IMR-90 (cell line): ENCODE measurements around the gene COPZ1. TPM values are rescaled to one million over a fixed set of nuclear protein-coding genes. Genes with fewer than 3 reads are reported as not detected.

ENCODE experiments used
- ATAC-seq: fragments of 200-7000 bp; cut with Tn5 transposase; 2 replicates; pipeline ENCODE4 v1.9.1; 2020; ENCODE audit warnings: low read depth, mild to moderate bottlenecking, moderate library complexity
- BruUV-seq: library from RNA; stranded (reverse); fragments of 400-500 nt; replicated peaks from 2 replicates; lab custom pipeline; 2021; lab: Mats Ljungman, UMichigan
- CTCF ChIA-PET: fragments of 300-600 bp; formaldehyde crosslinking; extraction: SDS; loops from one replicate; lab custom pipeline; 2021; ENCODE audit warnings: antibody characterized with exemption; lab: Yijun Ruan, JAX
- POLR2A ChIA-PET: fragments of 300-600 bp; sonication (Branson Sonifier 250); formaldehyde crosslinking; loops from one replicate; lab custom pipeline; 2022; ENCODE audit warnings: antibody characterized with exemption; ENCODE audit not compliant: unreplicated experiment; lab: Charles Lee
- DNase-seq: peaks from one replicate; pipeline ENCODE4 v3.0.0; 2013
- H2AFZ ChIP-seq: replicated peaks from 2 replicates; pipeline ENCODE3; 2013; ENCODE audit warnings: low read length, mild to moderate bottlenecking; ENCODE audit not compliant: poor library complexity
- H2AK5ac ChIP-seq: 2 replicates; pipeline ENCODE4 v1.6.1; 2013; ENCODE audit warnings: low read depth, low read length, inconsistent platforms
- H2AK9ac ChIP-seq: replicated peaks from 2 replicates; pipeline ENCODE3; 2013; ENCODE audit warnings: mild to moderate bottlenecking, low read depth, low read length, moderate library complexity; ENCODE audit not compliant: poor library complexity
- H2BK120ac ChIP-seq: 2 replicates; pipeline ENCODE4 v1.6.1; 2013; ENCODE audit warnings: low read depth, low read length, inconsistent platforms
- H2BK15ac ChIP-seq: 3 replicates; pipeline ENCODE4 v1.6.1; 2013; ENCODE audit warnings: low read depth, low read length, inconsistent platforms
- H2BK20ac ChIP-seq: 2 replicates; pipeline ENCODE4 v1.6.1; 2013; ENCODE audit warnings: low read depth, mild to moderate bottlenecking, inconsistent platforms, low read length, moderate library complexity
- H2BK5ac ChIP-seq: 2 replicates; pipeline ENCODE4 v1.6.1; 2013; ENCODE audit warnings: mild to moderate bottlenecking, low read depth, low read length, inconsistent platforms; ENCODE audit not compliant: poor library complexity, severe bottlenecking
- H3K14ac ChIP-seq: replicated peaks from 2 replicates; pipeline ENCODE4 v1.6.1; 2013; ENCODE audit warnings: low read depth, low read length, inconsistent platforms
- H3K18ac ChIP-seq: 2 replicates; pipeline ENCODE4 v1.6.1; 2013; ENCODE audit warnings: low read depth, low read length, control low read depth
- H3K23ac ChIP-seq: 2 replicates; pipeline ENCODE4 v1.6.1; 2013; ENCODE audit warnings: low read depth, low read length, inconsistent platforms
- H3K27ac ChIP-seq: 2 replicates; pipeline ENCODE4 v1.5.1; 2013; ENCODE audit warnings: mild to moderate bottlenecking, control low read depth, low read length; ENCODE audit not compliant: insufficient read depth
- H3K27me3 ChIP-seq: 2 replicates; pipeline ENCODE4 v1.6.1; 2013; ENCODE audit warnings: low read length; ENCODE audit not compliant: control insufficient read depth, insufficient read depth
- H3K36me3 ChIP-seq: 2 replicates; pipeline ENCODE4 v1.6.1; 2013; ENCODE audit warnings: low read length, mixed read lengths; ENCODE audit not compliant: control insufficient read depth, insufficient read depth
- H3K4ac ChIP-seq: 2 replicates; pipeline ENCODE4 v1.6.1; 2013; ENCODE audit warnings: low read depth, low read length, inconsistent platforms
- H3K4me1 ChIP-seq: 2 replicates; pipeline ENCODE4 v1.6.1; 2013; ENCODE audit warnings: low read length, mixed read lengths; ENCODE audit not compliant: control insufficient read depth, insufficient read depth
- H3K4me2 ChIP-seq: 2 replicates; pipeline ENCODE4 v1.6.1; 2013; ENCODE audit warnings: low read depth, mild to moderate bottlenecking, control low read depth, low read length, moderate library complexity
- H3K4me3 ChIP-seq: 2 replicates; pipeline ENCODE4 v1.5.1; 2013; ENCODE audit warnings: low read depth, mild to moderate bottlenecking, control low read depth, low read length, moderate library complexity; ENCODE audit not compliant: insufficient read depth
- H3K56ac ChIP-seq: 2 replicates; pipeline ENCODE4 v1.6.1; 2013; ENCODE audit warnings: low read length, inconsistent platforms; ENCODE audit not compliant: insufficient read depth; ENCODE audit errors: extremely low read depth
- H3K79me1 ChIP-seq, 2 experiments: 2 replicates each; pipeline ENCODE4 v1.6.1; 2013; ENCODE audit warnings: low read length in 2 of 2, inconsistent platforms in 1 of 2, low read depth in 1 of 2
- H3K9ac ChIP-seq: 2 replicates; pipeline ENCODE4 v1.6.1; 2013; ENCODE audit warnings: low read depth, low read length, control low read depth
- H3K9me1 ChIP-seq: 2 replicates; pipeline ENCODE4 v1.6.1; 2013; ENCODE audit warnings: low read length, inconsistent platforms; ENCODE audit not compliant: insufficient read depth
- H3K9me3 ChIP-seq: 2 replicates; pipeline ENCODE4 v1.6.1; 2013; ENCODE audit warnings: low read length; ENCODE audit not compliant: control insufficient read depth, insufficient read depth
- H4K20me1 ChIP-seq: 2 replicates; pipeline ENCODE4 v1.6.1; 2013; ENCODE audit warnings: low read length, inconsistent platforms; ENCODE audit not compliant: insufficient read depth
- H4K5ac ChIP-seq: 2 replicates; pipeline ENCODE4 v1.6.1; 2013; ENCODE audit warnings: mild to moderate bottlenecking, low read depth, low read length, control low read depth
- H4K8ac ChIP-seq, 2 experiments: 2 replicates each; pipeline ENCODE4 v1.6.1; 2013; ENCODE audit warnings: low read depth in 2 of 2, low read length in 2 of 2, control low read depth in 1 of 2, inconsistent platforms in 1 of 2
- H4K91ac ChIP-seq: 2 replicates; pipeline ENCODE4 v1.6.1; 2013; ENCODE audit warnings: low read depth, low read length, inconsistent platforms; ENCODE audit not compliant: insufficient read depth
- CTCF ChIP-seq: conservative IDR thresholded peaks from 2 replicates; pipeline ENCODE4 v1.5.1; 2012; ENCODE audit warnings: mild to moderate bottlenecking, low read depth, low read length, improper control_type of control experiment
- MAZ ChIP-seq: IDR thresholded peaks from 2 replicates; pipeline ENCODE4 v1.6.1; 2012; ENCODE audit warnings: low read depth, mild to moderate bottlenecking, low read length, improper control_type of control experiment, moderate library complexity, borderline replicate concordance
- MXI1 ChIP-seq: IDR thresholded peaks from 2 replicates; pipeline ENCODE4 v1.6.1; 2012; ENCODE audit warnings: low read depth, mild to moderate bottlenecking, low read length, moderate library complexity, borderline replicate concordance
- NFE2L2 ChIP-seq: fragments of 150-350 bp; IDR thresholded peaks from 2 replicates; pipeline ENCODE4 v1.6.1; 2016; ENCODE audit warnings: low read depth, mild to moderate bottlenecking, low read length
- POLR2A ChIP-seq: IDR thresholded peaks from 2 replicates; pipeline ENCODE4 v1.6.1; 2012; ENCODE audit warnings: mild to moderate bottlenecking, low read depth, low read length
- RCOR1 ChIP-seq: IDR thresholded peaks from 2 replicates; pipeline ENCODE4 v1.6.1; 2012; ENCODE audit warnings: mild to moderate bottlenecking, low read length, improper control_type of control experiment; ENCODE audit not compliant: insufficient replicate concordance
- USF2 ChIP-seq: fragments of 150-350 bp; IDR thresholded peaks from 2 replicates; pipeline ENCODE4 v1.6.1; 2017; ENCODE audit warnings: mild to moderate bottlenecking, antibody characterized with exemption, low read length, low read depth
- WGBS, 2 experiments: methylation state at CpG; one replicate each; pipeline versions ENCODE4 v1.1.5 to v1.1.7; 2013; ENCODE audit warnings: missing lambda C conversion rate in 2 of 2; ENCODE audit not compliant: insufficient read length in 1 of 2; ENCODE audit errors: extremely low coverage in 2 of 2; 5-methylcytosine and 5-hydroxymethylcytosine counted together
- dilution Hi-C: fragments of 300-500 bp; cut with HindIII; formaldehyde crosslinking; loops from one replicate; pipeline ENCODE4 v1.14.3; 2018; ENCODE audit warnings: low sequenced_read_pairs; ENCODE audit not compliant: unreplicated experiment
- in situ Hi-C: fragments of 300-500 bp; cut with MboI; formaldehyde crosslinking; loops from 3 replicates; pipeline ENCODE4 v1.14.3; 2019; ENCODE audit warnings: low sequenced_read_pairs, inconsistent platforms, mixed read lengths
- intact Hi-C: fragments of 100-400 bp; cut with micrococcal nuclease; formaldehyde crosslinking; loops from 2 replicates; pipeline ENCODE4 v1.10.0; 2022
- polyA plus RNA-seq, 3 experiments: library from polyadenylated mRNA; depleted of rRNA; stranded (reverse); fragments of >200 nt; gene quantifications; 2 replicates each; pipeline ENCODE4 v1.2.3, GENCODE V29; 2012; ENCODE audit warnings: low replicate concordance in 1 of 3
- total RNA-seq: library from RNA; depleted of rRNA; stranded (reverse); fragments of >200 nt; gene quantifications from 2 replicates; pipeline ENCODE4 v1.2.3, GENCODE V29; 2012

The COPZ1 gene
- total and polyA plus RNA-seq, 2 of the 4 experiments (the other 2 are of a cell fraction) = 187 to 382 TPM

GRCh38 chr12:54300732-54301427 is 24.1 kb upstream of the COPZ1 start, which contains the start of gene NFE2:
Gene NFE2 (minus strand): TSS chr12:54301015. CDS start chr12:54295248, 5,767 bp downstream.
- H3K4me2 ChIP-seq = peak within 1 kb of the TSS; percentile 76
- DNase-seq (peak; percentile 77), ATAC-seq (peak; percentile 98)
- H3K4ac ChIP-seq = 0 out of 2 replicates have a peak within 1 kb of the TSS, but pooled peaks have one; percentile 25
- peaks cover 38% of the 10 kb centered on the region for H3K27me3 ChIP-seq
- no peak within 1 kb of the TSS for H3K18ac ChIP-seq
- CTCF ChIA-PET = interaction anchor here (0.6 to 0.8 kb wide), 2 partner anchors 24 to 1563 kb away, joined by 3 read pairs; partner anchors contain the start of gene COPZ1
- 0 out of 2 replicates have a peak, but pooled peaks cover 3% of the 10 kb centered on the region for H3K9me1 ChIP-seq
- no peak within 1 kb of the TSS for H4K91ac ChIP-seq
- no peak within 1 kb of the TSS; a peak in 1 of 4 replicates for H4K8ac ChIP-seq
- in situ Hi-C loops (no loop called here), dilution Hi-C loops (no loop called here), intact Hi-C loops (no loop called here)
- POLR2A ChIA-PET = no interaction called here
- no peak within 1 kb of the TSS for H2BK15ac ChIP-seq
- H2AK5ac ChIP-seq = no peak within 1 kb of the TSS
- H4K5ac ChIP-seq = no peak within 1 kb of the TSS
- H3K36me3 ChIP-seq = no peaks in the 10 kb centered on the region
- BruUV-seq = no TSS peak
- no peaks in the 10 kb centered on the region for H4K20me1 ChIP-seq
- H3K9me3 ChIP-seq = no peaks in the 10 kb centered on the region
- no peak within 1 kb of the TSS for H3K56ac ChIP-seq
- no peak within 1 kb of the TSS for H3K27ac ChIP-seq
- H2AFZ ChIP-seq = peak within 1 kb of the TSS; percentile 89
- no peak within 1 kb of the TSS for H2BK120ac ChIP-seq
- 7% methylated on average over 11 of the region's 26 CpGs; no CpG with 5 or more reads in 1 of the 2 experiments for WGBS, 2 experiments
- peak within 1 kb of the TSS; percentile 23; the same call in 1 of the 2 replicates for H3K23ac ChIP-seq
- peak within 1 kb of the TSS; percentile 34; the same call in 1 of the 2 replicates for H3K9ac ChIP-seq
- H3K14ac ChIP-seq = no peak within 1 kb of the TSS
- H3K79me1 ChIP-seq = no peaks in the 10 kb centered on the region
- TF ChIP-seq MAZ (peak; percentile 80; the same call in 1 of the 2 replicates), NFE2L2 (no peak), POLR2A (no peak), USF2 (no peak), RCOR1 (no peak), MXI1 (0 out of 2 replicates have a peak, but pooled peaks have one; percentile 29), CTCF (0 out of 2 replicates have a peak, but pooled peaks have one; percentile 12)
- H3K4me1 ChIP-seq = peaks cover 9% of the 10 kb centered on the region
- H2BK20ac ChIP-seq = no peak within 1 kb of the TSS
- no peak within 1 kb of the TSS; the same call in 1 of the 2 replicates for H3K4me3 ChIP-seq
- H2AK9ac ChIP-seq = peak within 1 kb of the TSS; percentile 60
- H2BK5ac ChIP-seq = no peak within 1 kb of the TSS
